Fibroblast of skin of right biceps (primary cell): ENCODE measurements around the gene KIF9.
"Not testable (repeated sequence)": the region's sequence is repeated elsewhere in the genome, so short reads cannot be mapped to it uniquely, and the experiment has no call there.

Experiments
- DNase-seq: peaks from one replicate; pipeline ENCODE4 v3.0.0-alpha.2; 2013

Gene KIF9, protein sequence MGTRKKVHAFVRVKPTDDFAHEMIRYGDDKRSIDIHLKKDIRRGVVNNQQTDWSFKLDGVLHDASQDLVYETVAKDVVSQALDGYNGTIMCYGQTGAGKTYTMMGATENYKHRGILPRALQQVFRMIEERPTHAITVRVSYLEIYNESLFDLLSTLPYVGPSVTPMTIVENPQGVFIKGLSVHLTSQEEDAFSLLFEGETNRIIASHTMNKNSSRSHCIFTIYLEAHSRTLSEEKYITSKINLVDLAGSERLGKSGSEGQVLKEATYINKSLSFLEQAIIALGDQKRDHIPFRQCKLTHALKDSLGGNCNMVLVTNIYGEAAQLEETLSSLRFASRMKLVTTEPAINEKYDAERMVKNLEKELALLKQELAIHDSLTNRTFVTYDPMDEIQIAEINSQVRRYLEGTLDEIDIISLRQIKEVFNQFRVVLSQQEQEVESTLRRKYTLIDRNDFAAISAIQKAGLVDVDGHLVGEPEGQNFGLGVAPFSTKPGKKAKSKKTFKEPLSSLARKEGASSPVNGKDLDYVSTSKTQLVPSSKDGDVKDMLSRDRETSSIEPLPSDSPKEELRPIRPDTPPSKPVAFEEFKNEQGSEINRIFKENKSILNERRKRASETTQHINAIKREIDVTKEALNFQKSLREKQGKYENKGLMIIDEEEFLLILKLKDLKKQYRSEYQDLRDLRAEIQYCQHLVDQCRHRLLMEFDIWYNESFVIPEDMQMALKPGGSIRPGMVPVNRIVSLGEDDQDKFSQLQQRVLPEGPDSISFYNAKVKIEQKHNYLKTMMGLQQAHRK

DNA sequence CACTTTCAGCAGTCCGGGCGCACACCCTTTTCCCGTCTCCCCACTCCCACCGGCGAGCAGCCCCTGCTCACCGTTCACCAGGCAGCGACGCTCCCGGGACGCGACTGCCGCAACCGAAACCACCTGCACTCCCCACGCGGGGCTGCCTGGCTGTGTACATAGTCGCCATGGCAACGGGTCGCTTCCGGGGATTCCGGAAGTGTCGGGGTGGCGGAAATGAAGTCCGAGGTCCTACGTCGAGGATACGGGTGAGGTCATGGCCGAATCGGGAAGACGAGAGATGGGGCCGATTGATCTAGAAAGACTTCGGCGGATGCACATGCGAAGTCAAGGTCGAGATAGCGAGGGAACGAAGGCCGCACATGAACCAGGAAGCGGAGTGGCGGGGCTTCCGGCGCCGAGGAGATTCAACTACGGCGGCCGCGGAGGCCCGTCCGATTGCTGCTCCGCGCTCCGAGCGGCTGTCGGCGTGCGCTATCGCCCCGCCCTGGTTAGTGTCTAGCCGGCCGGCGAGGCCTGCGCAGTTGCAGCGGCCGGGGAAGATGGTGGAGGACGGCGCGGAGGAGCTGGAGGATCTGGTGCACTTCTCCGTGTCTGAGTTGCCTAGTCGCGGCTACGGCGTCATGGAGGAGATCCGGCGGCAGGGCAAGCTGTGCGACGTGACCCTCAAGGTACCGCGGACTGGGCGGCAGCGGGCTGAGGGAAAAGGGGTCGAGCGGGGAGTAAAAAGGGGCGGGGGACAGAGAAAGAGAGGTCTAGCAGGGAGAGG, at the start of gene KIF9, which contains the start of gene KLHL18:
Gene KIF9, minus strand, starts transcription at position 376 of the 769 bp plus-strand sequence. CDS start 5,425 bp downstream, outside the sequence.
Gene KLHL18, plus strand, starts transcription at position 521 of the 769 bp plus-strand sequence. Its CDS starts 22 bp downstream, at position 543.
- peak; percentile 93 for DNase-seq

DNA sequence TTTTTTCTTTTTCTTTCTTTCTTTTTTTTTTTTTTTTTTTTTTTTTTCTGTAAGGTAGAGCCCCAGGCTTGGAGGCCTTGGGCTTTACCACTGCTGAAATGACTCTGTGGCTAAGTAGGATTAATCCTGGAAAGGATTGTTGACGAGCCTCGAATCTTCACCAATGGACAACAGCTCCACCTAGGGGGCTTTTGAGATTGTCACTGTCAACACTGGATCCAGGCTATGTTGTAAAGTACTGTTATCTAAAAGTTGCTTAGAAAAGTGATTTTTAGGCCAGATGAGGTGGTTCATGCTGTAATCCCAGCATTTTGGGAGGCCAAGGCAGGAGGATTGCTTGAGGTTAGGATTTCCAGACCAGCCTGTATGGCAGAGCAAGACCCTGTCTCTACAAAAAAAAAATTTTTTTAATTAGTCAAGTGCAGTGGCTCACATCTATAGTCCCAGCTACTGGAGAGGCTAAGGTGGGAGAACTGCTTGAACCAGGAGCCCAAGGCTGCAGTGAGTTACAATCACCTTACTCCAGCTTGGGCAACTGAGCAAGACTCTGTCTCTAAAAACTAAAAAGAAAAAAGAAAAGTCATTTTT, 41.8 kb upstream of the KIF9 start:
- DNase-seq = peak; percentile 78

DNA sequence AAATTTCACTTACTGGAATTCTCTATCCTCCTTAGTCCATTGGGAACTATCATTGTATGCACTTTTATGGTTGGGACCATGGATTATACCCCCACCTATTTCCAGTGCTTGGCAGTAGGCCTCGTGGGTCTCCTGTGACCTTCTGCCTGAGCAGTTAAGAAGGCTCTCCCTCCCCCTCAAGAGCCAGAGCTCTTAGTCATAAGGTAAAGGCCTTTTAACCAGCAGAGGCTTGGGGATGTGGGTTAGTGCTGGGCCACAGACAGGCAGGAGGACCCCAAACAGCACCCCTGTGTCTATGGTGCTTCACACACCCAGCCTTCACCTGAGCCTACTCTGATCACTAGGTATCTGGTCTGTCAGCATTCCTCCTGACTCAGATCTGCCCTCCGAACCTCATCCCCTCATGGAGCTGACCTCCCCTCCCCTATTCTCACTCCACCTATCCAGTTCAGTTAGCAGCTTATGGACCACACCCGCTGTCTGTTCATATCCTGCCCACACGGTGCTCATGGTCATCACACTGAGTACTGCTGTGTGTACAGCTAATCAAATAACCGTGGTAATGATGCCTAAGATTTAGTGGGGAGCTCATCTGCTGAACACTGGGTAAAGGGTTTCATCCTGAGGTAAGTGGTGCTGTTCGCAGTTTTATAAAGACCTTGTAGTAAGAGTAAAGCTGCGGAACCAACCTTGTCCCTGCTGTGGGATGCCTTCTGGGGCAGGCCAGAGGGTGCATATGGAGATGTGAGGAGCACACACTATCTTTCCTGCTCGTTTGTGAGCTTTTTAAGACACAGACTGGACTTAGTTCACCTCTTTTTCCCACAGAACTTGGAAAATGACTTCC, 41.1 kb upstream of the KIF9 start:
- peak; percentile 68 for DNase-seq

DNA sequence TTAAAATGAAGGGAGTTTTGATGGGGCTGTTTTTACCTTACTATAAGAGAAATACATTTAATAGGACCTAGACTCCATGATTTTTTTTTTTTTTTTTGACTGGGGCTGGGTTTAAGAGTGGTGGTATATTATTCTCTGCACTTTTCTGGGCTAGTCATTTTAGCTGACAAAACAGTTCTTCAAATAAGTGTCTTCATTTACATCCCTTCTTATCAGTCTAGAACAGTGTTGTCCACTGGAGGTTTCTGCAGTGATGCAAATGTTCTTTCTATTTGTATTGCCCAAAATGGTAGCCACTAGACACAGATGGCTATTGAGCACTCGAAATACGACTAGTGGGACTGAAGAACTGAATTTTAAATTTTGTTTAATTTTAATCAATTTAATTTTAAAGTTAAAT, 37.4 kb upstream of the KIF9 start:
- no peak for DNase-seq

DNA sequence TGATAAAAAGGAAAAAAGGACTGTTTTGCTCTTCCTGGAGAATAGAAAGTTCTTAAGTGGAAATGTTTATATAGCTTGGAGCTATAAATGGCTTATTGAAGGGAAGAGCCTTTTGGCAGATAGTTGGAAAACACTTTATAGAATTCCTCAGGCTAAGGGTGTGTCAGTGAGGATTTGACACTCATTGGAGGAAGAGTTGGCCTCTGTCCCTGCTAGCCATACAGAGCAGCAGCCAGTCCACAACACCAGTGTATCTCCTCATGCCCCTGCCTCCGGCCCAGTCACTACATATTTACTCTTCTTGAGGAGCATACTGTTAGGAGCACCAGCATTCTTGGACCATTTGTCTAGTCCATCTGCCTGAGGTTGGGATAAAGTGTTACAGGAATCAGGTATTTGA, 36.3 kb upstream of the KIF9 start:
- DNase-seq = no peak

DNA sequence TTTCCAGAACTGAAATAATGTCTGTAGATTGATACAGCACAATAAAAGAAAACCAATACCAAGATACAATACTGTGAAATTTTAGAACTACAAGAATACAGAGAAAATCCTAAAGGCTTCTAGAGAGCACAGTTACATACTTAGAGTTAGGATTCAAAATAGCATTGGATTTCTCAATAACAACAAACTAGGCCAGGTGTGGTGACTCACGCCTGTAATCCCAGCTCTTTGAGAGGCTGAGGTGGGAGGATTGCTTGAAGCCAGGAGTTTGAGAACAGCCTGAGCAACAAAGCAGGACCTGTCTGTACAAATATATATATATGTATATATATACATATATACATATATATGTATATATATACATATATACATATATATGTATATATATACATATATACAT, 33.6 kb upstream of the KIF9 start:
- not testable (repeated sequence) for DNase-seq

DNA sequence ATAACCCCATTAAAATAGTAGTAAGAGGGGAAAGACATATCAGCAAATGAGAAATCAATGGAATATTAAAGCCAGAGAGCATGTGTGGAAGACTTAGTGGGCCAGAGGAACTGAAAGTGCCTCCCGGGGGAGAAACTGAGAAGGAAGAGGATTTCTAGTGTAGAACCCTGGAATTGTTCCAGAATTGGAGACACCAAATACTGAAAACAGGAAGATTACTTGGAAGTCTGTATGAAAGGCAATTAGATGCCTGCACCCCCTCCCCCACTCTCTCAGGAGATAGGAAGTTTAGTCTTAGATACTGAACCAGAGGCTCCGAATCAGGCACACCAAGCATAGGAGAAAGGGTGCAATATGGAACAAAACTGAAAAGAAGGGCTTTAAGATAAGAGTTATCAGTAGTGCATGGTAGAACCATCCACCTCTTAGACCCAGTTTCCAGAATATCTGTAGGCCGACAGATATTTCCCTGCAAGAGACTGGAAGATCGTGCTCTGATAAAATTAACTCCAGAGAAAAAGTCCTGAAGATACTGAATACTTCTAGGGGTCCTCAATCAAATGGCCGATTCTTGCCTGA, 32.6 kb upstream of the KIF9 start:
- peak; percentile 31 for DNase-seq

DNA sequence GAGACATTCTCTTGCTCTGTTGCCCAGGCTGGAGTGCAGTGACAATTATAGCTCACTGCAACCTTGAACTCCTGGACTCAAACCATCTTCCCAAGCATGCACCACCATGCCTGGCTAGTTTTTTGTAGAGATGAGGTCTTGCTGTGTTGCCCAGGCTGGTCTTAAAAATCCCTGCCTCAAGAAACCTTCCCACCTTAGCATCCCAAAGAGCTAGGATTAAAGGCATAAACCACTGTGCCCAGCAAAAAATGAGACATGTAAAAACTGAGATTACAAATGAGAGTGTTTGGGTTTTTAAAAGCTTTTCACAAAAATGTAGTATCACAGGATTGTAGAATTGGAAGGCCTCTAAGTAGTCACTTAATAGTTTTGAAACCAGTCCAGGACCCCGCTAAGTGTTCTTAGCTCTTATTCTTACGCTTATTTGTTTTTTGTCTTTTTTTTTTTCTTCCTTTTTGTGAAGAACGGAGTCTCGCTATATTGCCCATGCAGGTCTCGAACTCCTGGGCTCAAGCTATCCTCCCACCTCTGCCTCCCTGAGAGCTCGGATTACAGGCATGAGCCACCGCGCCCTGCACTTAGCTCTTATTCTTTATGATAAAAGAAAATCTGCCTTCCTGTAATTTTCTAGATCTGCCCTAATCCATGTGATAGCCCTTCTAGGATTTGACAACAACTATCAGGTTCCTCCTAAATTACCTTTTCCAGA, 31.6 kb upstream of the KIF9 start:
- DNase-seq = no peak

DNA sequence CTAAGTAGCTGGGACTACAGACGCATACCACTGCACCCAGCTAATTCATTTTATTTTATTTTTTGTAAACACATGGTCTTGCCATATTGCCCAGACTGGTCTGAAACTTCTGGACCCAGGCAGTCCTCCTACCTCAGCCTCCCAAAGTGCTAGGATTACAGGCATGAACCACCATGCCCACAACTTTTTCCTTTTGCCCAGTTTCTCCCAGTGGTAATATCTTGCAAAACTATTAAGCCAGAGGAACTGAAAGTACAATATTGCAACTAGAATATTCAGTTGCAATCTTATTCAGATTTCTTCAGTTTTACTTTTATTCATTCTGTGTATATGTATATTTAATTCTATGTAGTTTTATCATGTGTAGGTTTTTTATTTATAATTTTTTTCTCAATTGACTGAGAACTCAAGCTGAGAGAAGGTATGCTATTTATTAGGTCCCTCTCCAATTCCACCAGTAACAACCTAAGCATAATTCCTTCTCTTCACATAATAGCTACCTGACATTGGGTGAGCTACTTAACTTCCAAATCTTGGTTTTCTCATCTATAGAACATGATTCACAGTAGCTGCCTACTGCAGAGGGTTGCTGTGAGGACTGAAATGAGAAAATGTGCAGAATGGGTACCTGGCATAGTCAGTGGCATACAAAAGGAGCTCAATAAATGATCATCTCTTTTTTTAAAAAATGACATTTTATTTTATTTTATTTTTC, 30.9 kb upstream of the KIF9 start:
- no peak for DNase-seq

DNA sequence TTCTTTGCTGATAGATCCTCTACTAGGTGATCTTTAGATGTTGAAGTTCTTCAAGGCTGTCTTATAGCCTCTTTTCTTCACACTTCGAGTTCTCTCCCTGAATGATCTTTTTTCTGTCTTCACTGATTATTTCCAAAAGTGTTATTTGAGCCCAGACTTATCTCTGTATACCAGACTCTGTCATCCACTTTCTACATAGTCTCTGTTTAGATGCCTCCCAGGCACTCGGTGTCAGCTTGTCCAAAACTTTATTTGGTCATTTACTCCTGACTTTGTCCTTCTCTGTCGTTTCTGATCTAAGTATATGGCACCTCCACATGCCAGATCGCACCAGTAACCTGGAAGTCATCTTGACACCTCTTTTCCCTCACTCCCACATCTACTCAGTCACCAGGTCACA, 27.8 kb upstream of the KIF9 start:
- DNase-seq = no peak

DNA sequence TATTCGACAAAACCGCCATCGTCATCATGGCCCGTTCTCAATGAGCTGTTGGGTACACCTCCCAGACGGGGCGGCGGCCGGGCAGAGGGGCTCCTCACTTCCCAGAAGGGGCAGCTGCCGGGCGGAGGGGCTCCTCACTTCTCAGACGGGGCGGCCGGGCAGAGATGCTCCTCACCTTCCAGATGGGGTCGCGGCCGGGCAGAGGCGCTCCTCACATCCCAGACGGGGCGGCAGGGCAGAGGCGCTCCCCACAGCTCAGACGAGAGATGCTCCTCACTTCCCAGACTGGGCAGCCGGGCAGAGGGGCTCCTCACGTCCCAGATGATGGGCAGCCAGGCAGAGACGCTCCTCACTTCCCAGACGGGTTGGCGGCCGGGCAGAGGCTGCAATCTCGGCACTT, 26.6 kb upstream of the KIF9 start:
- not testable (repeated sequence) for DNase-seq

DNA sequence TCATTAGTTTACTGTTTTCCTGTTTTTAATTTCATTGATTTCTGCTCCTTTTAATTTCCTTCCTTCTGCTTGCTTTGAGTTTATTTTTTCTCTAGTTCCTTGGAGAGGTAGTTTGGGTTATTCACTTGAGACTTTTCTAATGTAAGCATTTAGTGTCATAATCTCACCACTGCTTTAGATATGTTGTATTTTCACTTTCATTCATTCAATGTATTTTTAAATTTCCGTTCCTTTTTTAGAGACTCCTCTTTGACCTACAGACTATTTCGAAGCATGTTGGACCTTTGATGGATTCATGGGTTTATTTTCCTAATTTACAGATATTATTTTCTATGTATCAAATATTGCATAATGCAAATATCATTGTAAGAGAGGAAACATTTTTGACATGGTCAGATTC, 23.4 kb upstream of the KIF9 start:
- DNase-seq = no peak

DNA sequence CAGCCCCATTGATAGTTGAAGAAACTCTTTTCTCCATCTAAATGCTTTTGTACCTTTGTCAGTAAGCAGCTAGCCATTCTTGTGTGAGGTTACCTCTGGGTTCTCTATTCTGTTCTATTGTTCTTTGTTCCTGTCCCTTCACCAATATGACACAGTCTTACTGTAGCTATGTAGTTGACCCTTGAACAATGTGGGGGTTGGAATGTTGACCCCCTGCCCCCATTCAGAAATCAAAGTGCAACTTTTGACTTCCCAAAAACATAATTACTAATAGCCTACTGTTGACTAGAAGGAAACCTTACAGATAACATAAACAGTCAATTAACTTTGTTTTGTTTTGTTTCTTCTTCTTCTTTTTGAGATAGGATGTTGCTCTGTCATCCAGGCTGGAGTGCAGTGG, 18.9 kb upstream of the KIF9 start:
- no peak for DNase-seq

DNA sequence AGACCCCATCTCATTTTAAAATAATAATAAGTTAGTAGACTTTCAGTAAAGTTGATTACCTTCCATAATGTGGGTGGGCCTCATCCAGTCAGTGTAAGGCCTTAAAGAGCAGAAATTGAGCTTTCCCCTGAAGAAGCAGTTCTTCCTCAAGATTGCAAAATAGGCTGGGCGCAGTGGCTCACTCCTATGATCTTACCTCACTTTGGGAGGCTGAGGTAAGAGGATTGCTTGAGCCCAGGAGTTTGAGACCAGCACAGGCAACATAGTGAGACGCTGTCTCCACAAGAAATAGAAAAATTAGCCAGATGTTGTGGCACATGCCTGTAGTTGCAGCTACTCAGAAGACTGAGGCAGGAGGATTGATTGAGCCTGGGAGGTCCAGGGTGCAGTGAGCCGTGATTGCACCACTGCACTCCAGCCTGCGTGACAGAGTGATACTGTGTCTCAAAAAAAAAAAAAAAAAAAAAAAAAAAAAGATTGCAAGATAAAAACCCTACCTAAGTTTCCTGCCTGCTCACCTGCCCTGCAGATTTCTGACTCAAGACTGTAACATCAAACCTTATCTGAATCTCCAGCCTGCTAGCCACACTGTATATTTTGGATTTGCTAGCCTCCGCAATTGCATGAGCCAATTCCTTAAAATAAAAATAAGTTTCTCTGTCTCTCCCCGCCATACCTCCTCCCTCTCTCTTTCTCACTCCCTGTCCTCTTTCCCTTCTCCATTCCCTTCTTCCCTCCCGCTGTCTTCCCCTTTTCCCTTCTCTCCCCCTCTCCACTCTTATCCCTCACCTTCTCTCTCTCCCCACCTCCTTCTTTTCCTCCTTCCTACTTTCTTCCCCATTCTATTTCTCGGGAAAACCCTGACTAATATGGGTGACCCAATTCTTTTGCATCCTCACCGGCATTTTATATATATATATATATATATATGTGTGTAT, 17.1 kb upstream of the KIF9 start:
- no peak for DNase-seq

DNA sequence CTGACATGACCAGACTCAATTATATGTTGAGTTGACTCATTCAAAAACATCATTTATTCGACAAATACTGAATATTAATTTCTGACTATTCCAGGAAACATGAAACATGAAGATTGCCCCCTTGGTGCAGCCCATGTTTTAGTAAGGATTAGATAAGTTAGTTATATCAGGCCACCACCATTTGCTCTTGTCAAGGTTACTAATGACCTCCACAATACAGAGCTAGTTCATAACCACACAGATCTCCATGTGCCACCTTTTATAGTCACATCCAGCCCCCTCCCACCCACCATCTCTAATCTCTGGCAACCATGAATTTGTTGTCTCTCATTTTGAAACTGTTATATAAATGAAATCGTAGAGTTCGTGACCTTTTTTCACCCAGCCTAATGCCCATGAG, 15.8 kb upstream of the KIF9 start:
- DNase-seq = no peak

DNA sequence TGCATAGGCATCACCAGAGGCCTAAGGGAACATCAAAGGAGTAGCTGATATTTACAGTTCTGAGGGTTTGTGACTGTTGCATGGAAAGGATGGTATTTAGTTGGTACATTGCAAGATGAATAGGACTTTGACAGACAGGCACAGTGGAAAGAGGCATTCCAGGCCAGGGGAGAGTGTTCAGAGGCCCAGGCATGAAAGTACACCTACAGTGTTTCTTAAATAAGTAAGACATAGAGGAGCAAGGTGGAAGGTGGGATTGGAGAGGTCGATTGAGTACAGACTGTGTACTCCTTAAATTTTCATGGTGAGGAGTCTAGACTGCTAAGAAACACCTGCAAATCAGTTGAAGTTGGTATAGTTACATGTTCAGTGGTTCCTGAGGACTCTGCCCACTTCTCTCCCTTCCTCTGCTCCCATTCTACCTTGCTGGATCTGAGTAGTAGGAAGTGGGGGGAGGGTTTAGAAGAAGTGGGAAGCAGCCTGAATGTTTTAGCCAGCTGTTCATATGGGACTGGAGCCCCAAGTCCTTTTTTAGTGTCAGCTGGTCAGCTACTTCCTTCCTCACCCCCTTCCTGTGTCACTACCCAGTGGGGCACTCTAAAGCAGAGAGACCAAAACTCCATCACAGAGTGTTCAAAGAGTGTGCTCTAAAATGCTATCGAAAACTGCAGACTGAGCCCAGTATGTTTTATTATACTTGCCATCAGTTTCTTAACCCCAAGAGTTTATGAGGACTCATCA, 14.1 kb upstream of the KIF9 start:
- DNase-seq = no peak

DNA sequence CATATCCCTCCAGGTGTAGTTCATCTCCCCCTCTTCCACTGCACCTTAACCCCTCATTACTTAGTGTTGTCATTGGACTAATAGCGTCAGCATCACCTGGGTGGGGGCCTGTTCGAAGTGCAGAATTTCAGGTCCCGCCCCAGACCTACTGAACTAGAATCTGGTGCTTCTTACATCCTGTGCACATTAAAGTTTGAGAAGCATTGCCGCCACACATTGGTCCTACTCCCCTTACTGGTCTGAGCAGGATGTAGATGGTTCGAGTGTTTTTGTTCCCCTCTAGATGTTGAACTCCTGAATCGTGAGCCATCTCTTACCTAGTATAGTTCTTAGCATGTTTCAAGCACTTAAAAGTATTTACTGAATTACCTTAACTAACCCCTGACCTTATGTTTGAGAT, 13.4 kb upstream of the KIF9 start:
- DNase-seq = no peak

DNA sequence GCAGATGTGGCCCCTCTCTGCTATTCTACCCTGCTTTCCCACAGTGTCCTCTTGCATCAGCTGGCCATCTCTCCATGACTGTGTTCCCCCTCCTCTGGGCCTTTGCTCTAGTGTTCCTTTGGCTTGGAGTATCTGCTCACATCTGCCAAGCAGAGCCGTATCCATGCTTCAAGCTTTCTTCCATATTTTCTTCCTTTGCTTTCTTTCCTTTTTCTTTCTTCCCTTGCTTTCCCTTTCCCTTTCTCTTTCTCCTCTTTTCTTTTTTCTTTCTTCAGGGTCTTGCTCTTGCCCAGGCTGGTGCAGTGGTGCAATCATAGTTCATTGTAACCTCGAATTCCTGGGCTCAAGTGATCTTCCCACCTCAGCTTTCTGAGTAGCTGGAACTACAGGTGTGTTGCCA, 12.7 kb upstream of the KIF9 start:
- DNase-seq = no peak
